Subcutaneous adipose tissue (tissue), 4 donors: Measurements from ENCODE around the gene GGT6. TPM values are rescaled to one million over a fixed set of nuclear protein-coding genes. Genes with fewer than 3 reads are reported as not detected.

Source experiments
- CTCF ChIP-seq: fragments of 450-650 bp; IDR thresholded peaks from one replicate; pipeline ENCODE4 v1.5.1; 2016; ENCODE audit warnings: low read depth, mild to moderate bottlenecking, control low read depth, antibody characterized with exemption, moderate library complexity
- total RNA-seq, 4 donors: library from RNA; depleted of rRNA; stranded (reverse); fragments of >200 nt; gene quantifications; one replicate each; pipeline ENCODE4 v1.1.0, GENCODE V29; 2016

The GGT6 gene
- total RNA-seq, 4 donors from 2014 or later, result not detected

GRCh38 chr17:4520060-4520893 is 40.1 kb downstream of the GGT6 start:
- TF ChIP-seq CTCF, result no peak

GRCh38 chr17:4519361-4519788 is 41.0 kb downstream of the GGT6 start:
- no peak for TF ChIP-seq CTCF

GRCh38 chr17:4518901-4519300 is 41.5 kb downstream of the GGT6 start:
- TF ChIP-seq CTCF, result no peak

- no peak for TF ChIP-seq CTCF
Observed at GRCh38 chr17:4516735-4517134, 43.6 kb downstream of the GGT6 start.

- TF ChIP-seq CTCF, result no peak
Observed at GRCh38 chr17:4515501-4515900, 44.9 kb downstream of the GGT6 start.

GRCh38 chr17:4514779-4515178 is 45.6 kb downstream of the GGT6 start:
- TF ChIP-seq CTCF, result no peak

- no peak for TF ChIP-seq CTCF
Observed at GRCh38 chr17:4514206-4514605, 46.2 kb downstream of the GGT6 start.
